ENCODE measurements around the gene ATOSB. TPM values are rescaled to one million over a fixed set of nuclear protein-coding genes. Genes with fewer than 3 reads are reported as not detected.

The ATOSB gene
- total and polyA plus RNA-seq, 9 of the 15 experiments (the other 6 are each of a cell fraction or from before 2014, with no cell fraction given): 0.45 to 8.0 (median 4.2) TPM

GRCh38 chr9:35079426-35080341 lies 36.0 kb downstream of the ATOSB start, which contains the start of gene FANCG (continued):
- TF ChIP-seq ETV5 (CRISPR knock-in tag; IDR thresholded peaks at IDR 0.05; ENCODE audit: low read depth): peak; percentile 24; the same call in 1 of the 2 replicates
- TF ChIP-seq, protein P1, sequence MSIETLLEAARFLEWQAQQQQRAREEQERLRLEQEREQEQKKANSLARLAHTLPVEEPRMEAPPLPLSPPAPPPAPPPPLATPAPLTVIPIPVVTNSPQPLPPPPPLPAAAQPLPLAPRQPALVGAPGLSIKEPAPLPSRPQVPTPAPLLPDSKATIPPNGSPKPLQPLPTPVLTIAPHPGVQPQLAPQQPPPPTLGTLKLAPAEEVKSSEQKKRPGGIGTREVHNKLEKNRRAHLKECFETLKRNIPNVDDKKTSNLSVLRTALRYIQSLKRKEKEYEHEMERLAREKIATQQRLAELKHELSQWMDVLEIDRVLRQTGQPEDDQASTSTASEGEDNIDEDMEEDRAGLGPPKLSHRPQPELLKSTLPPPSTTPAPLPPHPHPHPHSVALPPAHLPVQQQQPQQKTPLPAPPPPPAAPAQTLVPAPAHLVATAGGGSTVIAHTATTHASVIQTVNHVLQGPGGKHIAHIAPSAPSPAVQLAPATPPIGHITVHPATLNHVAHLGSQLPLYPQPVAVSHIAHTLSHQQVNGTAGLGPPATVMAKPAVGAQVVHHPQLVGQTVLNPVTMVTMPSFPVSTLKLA (conservative IDR thresholded peaks at IDR 0.05): peak; percentile 76 to 79; a peak in 3 of 4 replicates
- peak; percentile 72 for TF ChIP-seq SAP30 (IDR thresholded peaks at IDR 0.05; ENCODE audit: borderline replicate concordance, insufficient read depth, low read depth, low read length, poor library complexity, severe bottlenecking)
- peak; percentile 58; the same call in 1 of the 2 replicates for TF ChIP-seq SIN3B (IDR thresholded peaks at IDR 0.05; ENCODE audit: low read depth)
- 0 out of 2 replicates have a peak, but pooled peaks have one; percentile 52 for TF ChIP-seq ERF (CRISPR knock-in tag; IDR thresholded peaks at IDR 0.05)
- TF ChIP-seq E2F6 (IDR thresholded peaks at IDR 0.05; ENCODE audit: borderline replicate concordance in 1 of 2, extremely low read depth in 1 of 2, insufficient read depth in 1 of 2, insufficient read length in 1 of 2, low read depth in 1 of 2, low read length in 1 of 2, poor library complexity in 1 of 2, severe bottlenecking in 1 of 2): peak; percentile 81 to 93
- TF ChIP-seq CBX5 (IDR thresholded peaks at IDR 0.05; ENCODE audit: borderline replicate concordance, low read depth): no peak
- TF ChIP-seq U2AF1 (optimal IDR thresholded peaks at IDR 0.05; ENCODE audit: low read depth, low read length): no peak
- TF ChIP-seq FOXP1 (CRISPR knock-in tag; IDR thresholded peaks at IDR 0.05): peak; percentile 42; the same call in 1 of the 2 replicates
- peak; percentile 88 for TF ChIP-seq RBFOX2 (IDR thresholded peaks at IDR 0.05; ENCODE audit: low read depth, low read length)
- no peak for TF ChIP-seq SRSF9 (IDR thresholded peaks at IDR 0.05; ENCODE audit: borderline replicate concordance, low read depth, low read length)
- TF ChIP-seq E2F3 (CRISPR knock-in tag; IDR thresholded peaks at IDR 0.05): peak; percentile 94
- no peak for TF ChIP-seq PHF21A (IDR thresholded peaks at IDR 0.05; ENCODE audit: borderline replicate concordance, low read depth)
- peak; percentile 67 for TF ChIP-seq NFYB (IDR thresholded peaks at IDR 0.05; ENCODE audit: extremely low read depth, insufficient read length)
- peak; percentile 48 for TF ChIP-seq CXXC5 (CRISPR knock-in tag; IDR thresholded peaks at IDR 0.05)
- peak; percentile 10; the same call in 1 of the 2 replicates for TF ChIP-seq MXI1 (IDR thresholded peaks at IDR 0.05; ENCODE audit: low read depth, low read length)
- peak; percentile 38 for TF ChIP-seq TAF1 (IDR thresholded peaks at IDR 0.05; ENCODE audit: control insufficient read depth, extremely low read depth, insufficient read depth, low read length, severe bottlenecking)
- no peak for TF ChIP-seq ADNP (tag; IDR thresholded peaks at IDR 0.05)
- peak; percentile 35 to 37; a peak in 1 of 4 replicates for TF ChIP-seq MAZ (CRISPR knock-in tag; conservative IDR thresholded peaks at IDR 0.05 in 1 of 2, IDR thresholded peaks at IDR 0.05 in 1 of 2)
- no peak for TF ChIP-seq KAT8 (IDR thresholded peaks at IDR 0.05; ENCODE audit: low read depth)
- TF ChIP-seq CHD2 (IDR thresholded peaks at IDR 0.05; ENCODE audit: low read depth, low read length): peak; percentile 62; the same call in 1 of the 2 replicates
- TF ChIP-seq PHTF2 (CRISPR knock-in tag; IDR thresholded peaks at IDR 0.05): no peak
- TF ChIP-seq ETV1 (tag; conservative IDR thresholded peaks at IDR 0.05; ENCODE audit: low read depth): no peak
